HG03135 (cell line): ENCODE measurements around the gene AJAP1.
"Not testable (repeated sequence)": the region's sequence is repeated elsewhere in the genome, so short reads cannot be mapped to it uniquely, and the experiment has no call there.

ENCODE experiments used
- ATAC-seq: cut with Tn5 transposase; IDR thresholded peaks from one replicate; pipeline ENCODE4 v1.9.1; 2021; ENCODE audit warnings: mild to moderate bottlenecking, moderate library complexity; ENCODE audit not compliant: unreplicated experiment

The AJAP1 gene, protein sequence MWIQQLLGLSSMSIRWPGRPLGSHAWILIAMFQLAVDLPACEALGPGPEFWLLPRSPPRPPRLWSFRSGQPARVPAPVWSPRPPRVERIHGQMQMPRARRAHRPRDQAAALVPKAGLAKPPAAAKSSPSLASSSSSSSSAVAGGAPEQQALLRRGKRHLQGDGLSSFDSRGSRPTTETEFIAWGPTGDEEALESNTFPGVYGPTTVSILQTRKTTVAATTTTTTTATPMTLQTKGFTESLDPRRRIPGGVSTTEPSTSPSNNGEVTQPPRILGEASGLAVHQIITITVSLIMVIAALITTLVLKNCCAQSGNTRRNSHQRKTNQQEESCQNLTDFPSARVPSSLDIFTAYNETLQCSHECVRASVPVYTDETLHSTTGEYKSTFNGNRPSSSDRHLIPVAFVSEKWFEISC

DNA sequence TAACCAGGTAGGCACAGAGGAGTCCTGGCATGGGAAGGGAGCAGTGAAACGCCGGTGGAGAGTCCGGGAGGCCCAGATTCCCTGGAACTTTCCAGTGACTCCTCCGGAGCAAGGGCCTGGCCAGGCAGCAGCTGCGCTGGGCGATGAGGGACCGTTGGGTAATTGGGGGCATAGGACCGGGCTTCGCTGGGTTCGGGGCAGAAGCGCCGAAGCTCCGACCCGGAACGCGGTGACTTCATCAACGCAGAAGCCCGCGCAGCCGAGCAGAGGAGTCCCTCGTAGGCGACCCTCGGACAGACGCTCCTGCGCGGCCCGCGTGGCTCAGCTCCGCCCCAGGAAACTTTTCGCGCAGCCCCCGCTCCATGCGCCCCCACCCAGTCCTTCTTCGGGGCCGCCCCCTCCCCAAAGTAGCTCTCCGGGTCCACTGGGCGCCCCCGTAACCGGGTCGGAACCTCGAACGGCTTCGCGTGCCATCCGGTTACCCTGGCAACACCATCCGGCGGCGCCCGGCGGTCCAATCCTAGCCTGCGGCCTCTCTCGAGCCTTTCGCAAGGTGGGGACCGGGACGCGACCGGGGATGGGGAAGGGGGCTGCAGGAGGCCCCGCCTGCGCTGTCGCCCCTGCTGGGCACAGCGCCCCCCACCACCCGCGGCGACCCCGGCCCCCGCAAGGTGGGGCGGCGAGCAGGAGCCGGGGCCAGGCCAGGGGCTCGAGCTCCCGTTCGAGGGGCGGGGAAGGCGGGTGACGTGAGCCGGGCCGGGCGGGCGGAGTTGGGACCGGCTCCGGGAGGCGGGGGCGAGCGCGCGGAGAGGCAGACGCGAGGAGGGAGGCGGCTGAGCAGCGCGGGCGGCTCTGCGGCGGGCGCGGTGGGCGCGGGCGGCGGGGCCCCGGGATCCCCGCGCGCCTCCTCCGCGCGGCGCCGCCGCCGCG, at the start of gene AJAP1:
Gene AJAP1, plus strand, starts transcription at position 814 of the 930 bp plus-strand sequence. CDS start 817 bp downstream, outside the sequence.
- ATAC-seq: no peak

DNA sequence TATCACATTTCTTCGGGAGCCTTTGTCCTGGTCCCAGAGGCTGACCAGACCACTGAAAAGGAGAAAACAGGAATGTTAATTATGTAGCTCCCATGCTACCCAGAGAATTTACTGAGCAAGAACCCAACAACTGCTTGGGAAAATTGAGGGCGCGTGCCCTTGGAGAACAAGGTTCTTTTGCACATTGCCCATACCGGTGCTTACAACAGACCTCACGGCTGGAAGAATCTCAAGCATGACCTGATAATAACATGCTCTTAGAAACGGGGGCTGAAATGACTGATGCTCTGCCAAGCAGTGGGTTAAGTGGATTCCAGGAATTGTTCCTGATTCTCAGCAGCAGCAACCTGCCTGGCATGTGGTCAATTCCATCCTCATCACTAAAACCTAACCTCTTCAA, 49.3 kb upstream of the AJAP1 start:
- no peak for ATAC-seq

DNA sequence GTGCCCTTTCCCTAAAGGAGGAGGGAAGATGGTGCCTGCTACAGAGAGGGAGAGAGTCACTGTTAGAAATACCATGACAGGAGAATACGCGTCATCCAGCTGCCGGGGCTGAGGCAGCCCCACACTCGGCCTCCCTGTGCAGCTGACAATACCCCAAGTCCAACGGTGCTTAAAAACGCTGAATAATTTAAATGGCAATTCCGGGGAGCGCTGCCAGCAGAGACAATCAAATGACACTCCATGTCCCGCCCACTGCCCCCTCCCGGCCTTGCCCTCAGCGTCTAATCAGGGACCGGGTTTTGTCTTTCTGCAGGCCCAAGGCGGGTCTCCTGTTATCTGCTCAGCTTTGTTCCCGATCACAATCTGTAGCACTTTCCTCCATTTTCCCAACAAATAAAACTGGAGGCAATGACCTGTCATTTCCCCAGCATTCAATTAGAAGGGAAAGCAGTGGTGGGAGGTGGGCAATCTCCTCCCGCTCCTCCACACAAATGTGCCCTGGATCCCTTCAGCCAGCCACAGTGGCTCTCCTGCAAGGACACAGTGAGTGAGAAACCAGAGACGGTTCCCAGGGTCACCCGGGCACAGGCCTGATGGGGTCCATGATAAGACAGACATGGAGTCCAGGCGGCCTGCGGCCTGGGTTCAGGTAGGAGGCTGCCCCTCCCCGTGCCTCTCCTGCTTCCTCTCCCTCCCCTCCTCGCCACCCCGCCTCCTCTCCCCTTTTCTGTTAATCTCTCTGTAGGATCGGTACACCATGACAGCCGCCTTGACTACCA, 42.7 kb upstream of the AJAP1 start:
- ATAC-seq: no peak

DNA sequence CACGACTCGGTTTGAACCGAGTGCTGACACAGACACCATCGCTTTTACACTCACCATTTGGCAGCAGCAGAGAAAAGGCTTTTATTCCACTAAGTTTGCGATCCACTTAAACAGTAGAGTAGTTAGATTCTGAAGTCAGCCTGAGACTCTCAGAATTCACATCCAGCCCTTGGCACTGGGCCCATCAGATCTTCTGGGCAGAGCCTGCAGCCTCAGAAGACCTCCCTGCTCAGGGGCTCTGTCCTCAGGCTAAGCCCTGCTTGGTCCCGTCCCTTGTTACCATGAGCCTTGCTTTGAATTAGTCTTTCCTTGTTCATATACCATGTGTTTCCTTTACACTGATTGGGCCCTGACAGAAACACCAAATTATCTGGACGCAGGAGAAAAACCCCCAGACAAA, 41.4 kb upstream of the AJAP1 start:
- ATAC-seq: no peak

DNA sequence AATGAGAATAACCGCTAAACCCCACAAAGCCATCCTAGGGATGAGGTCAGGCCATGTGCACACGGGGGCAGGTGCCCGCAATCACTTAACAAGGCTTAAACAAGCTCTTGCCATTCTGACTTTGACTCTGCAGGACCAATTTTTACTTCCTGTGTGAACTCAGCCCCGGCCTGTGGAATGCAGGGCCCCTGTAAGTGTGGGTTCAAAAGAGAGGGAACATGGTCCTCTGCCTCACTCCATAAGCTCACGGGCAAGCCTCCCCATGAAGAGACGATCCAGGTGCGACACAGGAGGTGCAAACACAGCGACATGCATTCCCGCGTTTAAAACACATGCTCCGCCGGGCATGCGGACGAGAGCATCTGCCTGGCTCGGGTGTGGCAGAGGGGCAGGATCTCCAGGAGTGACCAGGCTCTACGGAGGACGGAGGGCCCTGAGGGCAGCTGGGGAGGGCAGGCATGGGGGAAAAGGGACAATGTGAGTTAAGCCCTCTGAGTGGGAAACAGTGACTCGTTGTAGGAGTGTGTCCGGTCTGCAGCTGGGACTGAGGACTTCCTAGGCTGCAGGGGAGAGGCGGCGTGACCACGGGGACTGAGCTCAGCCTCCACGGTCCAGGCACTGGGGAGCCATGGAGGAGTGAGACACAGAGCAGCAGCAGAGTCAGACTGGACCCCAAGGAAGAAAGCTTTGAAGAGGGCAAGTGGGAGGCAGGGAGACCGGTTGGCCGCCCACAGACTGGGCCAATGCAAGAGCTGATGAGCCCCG, 40.6 kb upstream of the AJAP1 start:
- ATAC-seq: no peak

DNA sequence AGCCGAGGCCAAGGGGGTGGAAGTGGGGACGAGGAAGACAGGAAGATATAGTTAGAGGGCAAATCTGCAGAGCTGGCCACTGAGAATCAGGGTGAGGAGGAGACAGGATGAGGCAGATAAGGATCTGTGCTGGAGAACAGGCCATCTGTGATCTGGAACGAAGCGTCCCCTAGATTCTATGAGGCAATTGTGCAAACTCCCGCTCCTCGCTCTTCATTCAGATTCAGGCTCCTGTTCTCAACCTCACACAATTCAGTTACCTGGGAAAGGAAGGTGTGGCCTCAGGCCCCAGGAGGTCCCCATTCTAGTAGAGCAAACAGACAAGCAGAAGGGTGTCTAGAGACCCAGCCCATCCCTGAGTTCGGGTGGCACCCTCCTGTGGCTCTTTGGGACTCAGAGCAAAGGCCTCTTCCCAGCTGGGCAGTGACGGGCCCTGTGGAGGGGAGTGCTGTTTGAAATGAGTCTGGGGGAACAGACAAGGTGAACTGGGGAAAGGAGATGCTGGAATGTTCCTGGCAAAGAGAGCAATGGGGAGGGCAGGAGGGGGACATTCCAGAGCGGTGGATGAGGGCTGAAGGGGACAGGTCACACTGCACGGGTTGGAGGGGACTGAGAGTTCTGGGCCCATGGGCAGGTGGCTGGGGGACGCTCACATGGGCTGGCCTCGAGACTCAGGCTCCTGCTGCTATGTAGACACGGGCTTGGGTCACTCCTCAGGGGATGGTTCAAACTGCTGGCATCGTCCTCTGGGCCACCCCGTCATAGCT, 39.9 kb upstream of the AJAP1 start:
- ATAC-seq: no peak

DNA sequence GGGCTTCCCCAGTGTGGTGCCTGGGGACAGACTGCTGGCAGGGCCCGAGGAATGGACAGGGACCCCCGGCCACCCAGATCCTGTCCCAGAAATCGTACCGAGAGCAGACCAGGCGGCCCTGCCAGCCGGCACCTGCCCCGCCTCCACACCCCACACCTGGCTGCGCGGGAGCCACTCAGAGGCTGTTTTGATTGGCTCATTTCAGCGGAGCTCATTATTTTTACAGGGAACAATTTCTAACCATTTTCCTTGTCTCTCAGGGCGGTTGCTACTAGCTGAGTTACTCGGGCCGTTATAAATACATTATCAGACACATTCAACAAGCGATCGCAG, 39.3 kb upstream of the AJAP1 start:
- ATAC-seq: no peak

DNA sequence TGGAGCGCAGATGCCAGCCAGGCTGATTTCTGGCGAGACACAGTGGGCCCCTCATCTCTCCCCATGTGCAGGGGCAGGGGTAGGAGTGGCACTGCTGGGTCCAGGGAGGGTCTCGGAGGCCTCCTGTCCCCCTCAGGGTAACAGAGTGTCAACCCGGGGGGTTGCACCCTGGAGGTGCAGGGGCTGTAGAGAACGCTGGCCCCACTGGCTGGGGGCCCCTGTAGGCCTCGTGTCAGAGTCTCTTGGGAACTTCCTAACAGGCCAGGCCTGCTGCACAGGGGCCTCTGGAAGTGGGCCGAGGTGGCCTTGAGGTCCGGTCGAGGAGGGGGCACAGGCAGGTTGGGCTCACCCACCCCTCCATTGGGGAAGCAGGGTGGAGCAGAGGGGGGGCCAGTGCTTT, 38.9 kb upstream of the AJAP1 start:
- ATAC-seq: no peak

DNA sequence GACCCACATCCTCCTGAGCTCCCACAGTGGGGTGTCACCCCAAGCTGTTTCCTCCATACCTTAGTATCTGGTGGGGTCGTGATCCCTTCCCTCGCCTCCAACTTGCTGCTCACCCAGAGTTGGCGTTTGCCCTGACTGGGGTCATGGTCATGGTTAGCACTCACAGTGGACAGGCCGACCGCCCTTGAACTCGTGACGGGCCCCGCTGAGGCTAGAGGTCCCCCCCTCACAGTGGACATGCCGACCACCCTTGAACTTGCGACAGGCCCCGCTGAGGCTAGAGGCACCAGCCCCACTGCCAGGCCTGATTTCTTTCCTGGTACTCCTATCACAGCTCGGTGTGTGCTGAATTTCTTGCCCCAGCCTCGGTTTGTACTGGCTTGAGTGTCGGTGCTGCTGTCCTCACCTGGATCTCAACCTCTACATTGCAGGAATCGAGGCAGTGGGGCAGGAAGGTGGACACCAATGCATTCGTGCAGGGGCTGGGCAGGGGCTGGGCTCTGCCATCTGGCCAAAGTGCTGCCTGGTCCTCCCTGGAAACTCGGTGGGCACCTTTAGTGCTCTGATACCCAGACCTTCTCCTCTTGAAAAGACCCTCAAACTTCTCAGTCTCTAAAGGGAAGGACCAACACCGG, 37.5 kb upstream of the AJAP1 start:
- ATAC-seq: no peak

DNA sequence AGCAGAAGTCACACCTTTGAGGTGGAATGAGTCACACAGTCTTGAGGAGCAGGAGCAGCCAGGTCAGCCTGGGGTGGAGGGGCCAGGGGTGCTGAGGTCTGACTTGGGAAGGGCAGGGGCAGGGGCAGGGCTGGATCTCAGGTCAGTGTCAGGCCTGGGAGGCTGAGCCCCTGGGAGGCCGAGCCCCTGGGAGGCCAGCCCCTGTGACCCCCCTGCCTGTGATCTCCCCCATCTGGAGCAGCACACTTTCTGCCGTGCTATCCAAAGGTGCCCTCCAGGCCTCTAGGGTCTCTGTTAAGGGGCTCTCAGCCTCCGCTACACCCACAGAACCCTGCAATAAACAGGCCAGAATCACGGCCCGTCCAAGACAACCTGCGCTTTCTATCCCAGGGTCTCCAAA, 36.9 kb upstream of the AJAP1 start:
- ATAC-seq: no peak

DNA sequence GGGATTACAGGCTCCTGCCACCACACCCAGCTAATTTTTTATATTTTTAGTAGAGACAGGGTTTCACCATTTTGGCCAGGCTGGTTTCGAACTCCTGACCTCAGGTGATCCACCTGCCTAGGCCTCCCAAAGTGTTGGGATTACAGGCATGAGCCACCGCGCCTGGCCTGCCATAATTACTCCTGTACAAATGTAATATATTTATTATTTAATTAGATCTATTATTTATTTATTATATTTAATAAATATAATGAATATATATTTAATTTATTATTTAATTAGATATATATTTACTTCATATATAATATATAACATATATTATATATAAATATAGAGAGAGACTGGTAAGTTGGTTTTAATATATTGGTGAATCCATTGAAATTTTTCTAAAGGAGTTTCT, 35.6 kb upstream of the AJAP1 start:
- not testable (repeated sequence) for ATAC-seq

DNA sequence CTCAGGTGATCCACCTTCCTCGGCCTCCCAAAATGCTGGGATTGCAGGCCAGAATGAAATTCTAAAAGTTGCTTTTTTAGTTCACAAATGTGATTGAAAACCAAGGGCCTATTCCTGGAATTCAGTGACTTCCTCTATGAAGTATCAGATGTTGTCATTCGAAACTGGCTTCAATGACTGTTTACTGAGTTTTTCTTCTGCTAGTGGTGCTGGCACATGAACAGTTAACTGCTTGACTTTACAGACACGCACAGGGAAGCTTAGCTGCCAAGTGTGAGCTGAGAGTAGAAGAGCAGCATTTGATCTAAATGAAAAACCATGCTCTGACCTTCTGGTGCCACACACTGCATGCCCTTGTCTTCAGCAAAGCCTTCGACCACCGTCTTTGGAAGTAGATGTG, 32.8 kb upstream of the AJAP1 start:
- no peak for ATAC-seq

DNA sequence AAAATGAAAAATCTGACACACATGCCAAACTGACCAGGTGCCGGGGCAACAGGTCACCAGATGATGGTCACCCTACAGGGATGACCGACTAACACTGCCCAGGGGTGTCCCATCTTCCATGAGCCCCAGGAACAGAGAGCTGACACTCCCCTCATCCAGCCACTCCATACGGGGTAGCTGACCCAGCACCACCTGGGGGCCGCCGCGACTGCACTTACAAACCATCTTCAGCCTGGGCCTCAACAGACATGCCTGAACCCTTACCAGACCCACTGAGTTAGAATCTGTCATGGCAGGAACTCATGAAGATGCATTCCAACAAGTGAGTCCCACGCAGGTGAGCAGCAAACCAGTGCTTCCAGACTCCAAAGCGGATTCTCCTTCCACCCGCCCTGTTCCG, 31.6 kb upstream of the AJAP1 start:
- ATAC-seq: no peak

DNA sequence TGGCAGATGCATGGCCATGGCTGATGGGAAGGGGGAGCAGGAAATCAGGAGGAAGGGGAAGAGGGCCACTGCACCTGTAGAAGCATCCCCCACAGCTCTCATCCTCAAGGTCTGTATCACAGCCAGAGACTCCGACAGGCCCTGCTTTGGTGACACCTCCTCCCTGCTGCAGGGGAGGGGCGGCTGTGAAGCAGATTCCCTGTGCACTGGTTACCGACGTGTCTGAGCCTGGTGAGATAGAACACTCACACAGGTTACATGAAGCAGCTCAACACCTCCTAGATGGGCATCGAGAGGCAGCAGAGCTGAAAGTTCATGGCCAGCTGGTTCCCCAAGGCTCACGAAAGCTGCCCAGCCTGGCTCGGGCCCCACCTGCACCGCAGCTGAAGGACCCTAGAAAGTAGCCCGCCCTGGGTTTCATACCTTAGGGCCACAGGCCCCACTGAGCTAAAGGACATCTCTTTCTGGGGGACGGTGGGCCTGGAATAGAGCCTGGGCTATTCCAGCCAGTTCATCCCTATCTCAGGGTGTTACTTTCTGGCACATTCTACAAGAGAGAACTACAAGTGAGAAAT, 30.2 kb upstream of the AJAP1 start:
- no peak for ATAC-seq

DNA sequence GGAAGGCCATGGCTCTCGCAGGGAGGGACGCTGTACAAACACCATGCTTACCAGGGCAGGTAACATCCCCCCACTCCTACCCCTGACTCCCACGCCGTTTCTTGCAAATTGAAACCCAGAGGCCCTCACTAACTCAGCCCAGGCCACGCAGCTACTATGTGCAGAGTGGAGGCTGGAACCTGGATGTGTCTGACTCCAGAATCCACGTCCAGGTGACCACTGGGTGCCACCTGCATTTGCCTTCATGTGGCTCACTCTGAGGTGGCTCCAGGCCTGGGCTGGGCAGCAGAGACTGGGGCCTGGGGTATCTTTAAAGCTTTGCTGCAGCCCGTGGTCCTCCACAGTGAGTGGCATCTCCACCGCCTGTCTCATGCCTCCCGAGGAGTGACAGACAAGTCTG, 29.6 kb upstream of the AJAP1 start:
- ATAC-seq: no peak

DNA sequence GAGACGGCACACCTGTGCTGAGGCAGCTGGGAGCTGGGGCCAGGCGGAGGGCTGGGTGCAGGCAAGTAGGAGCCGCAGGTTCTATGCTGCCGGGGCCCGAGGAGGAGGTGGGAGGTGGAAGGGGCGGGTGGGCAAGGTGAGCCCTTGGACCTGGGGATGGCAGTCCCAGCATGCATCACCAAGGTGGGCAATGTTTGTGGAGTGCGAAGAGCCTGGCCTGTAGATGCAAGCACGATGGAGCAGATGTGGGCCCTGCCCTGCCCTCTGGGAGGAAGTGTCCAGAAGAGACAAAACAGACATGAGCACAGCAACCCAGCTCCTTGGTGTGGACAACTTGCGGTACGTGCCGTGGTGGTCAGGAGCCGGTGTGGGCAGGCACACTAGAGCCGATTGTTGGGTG, 28.3 kb upstream of the AJAP1 start:
- ATAC-seq: no peak

DNA sequence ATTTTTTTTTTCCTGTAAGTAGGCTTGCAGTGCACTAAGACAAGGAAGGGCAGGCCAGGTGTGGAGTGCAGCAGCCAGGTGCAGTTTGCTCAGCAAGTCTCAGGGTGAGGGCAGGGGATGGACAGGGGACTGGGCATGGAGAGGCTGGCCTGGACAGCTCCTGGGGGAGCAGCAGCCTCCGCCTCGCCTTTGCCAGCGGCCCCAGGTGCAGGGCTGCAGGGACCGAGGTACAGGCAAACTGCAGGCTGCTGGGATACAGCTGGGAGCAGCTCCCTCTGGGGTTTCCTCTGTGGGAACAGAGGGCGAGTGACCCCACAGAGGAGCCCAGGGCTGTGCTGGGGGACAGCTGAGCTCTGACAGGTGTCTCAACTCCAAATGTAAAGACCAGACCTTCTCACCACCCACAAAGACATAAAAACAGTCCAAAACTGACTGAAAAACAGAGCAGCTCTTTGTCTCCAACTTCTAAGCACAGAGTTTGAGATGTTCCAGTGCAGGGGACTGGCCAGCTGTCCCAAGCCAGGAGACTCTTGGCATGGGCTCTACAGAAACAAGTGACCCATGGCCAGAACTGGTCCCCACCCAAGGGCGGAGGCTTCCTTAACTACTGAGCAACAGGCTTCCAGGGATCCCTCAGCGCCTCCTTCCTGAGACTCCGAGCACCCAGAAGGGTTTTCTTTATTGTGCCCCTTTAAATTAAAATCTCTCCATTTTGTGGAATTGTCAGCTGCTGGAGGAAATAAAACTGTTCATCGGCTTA, 27.7 kb upstream of the AJAP1 start:
- ATAC-seq: no peak

DNA sequence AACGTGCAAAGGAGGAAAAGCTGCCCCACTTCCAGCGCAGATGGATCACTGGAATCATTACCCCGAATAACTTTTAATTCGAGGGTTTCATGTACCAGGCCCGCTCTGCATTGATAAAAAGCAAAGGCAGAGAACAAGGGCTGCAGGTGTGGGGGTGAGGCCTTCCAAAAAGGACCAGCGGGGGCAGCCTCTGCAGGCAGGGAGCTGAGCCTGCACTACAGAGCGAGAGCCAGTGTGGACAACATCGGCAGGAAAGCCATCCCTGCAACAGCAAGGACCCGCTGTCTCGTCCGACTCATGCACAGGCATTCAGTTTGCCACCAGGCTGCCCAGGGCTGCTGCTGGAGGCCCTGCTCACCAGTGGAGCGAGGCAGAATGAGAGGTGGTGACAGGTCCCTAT, 27.1 kb upstream of the AJAP1 start:
- no peak for ATAC-seq
